H9 (cell line): ENCODE data around the gene NTSR2. TPM values are rescaled to one million over a fixed set of nuclear protein-coding genes. Genes with fewer than 3 reads are reported as not detected.

Source experiments
- DNase-seq: peaks from one replicate; pipeline ENCODE4 v3.0.0-alpha.2; 2017
- H2AFZ ChIP-seq: one replicate; pipeline ENCODE4 v1.6.1; 2013; ENCODE audit warnings: mild to moderate bottlenecking, low read length, control low read depth, moderate library complexity
- H2AK5ac ChIP-seq: 2 replicates; pipeline ENCODE4 v1.6.1; 2013; ENCODE audit warnings: low read length, control low read depth, mixed read lengths; ENCODE audit not compliant: insufficient read length
- H2BK120ac ChIP-seq: one replicate; pipeline ENCODE4 v1.6.1; 2013; ENCODE audit warnings: low read depth, mild to moderate bottlenecking, low read length, control low read depth, inconsistent platforms; ENCODE audit not compliant: poor library complexity, severe bottlenecking
- H2BK12ac ChIP-seq: 2 replicates; pipeline ENCODE4 v1.6.1; 2013; ENCODE audit warnings: low read length, control low read depth, mixed read lengths, low read depth; ENCODE audit not compliant: insufficient read length
- H2BK15ac ChIP-seq: 2 replicates; pipeline ENCODE4 v1.6.1; 2013; ENCODE audit warnings: low read depth, low read length, control low read depth
- H2BK20ac ChIP-seq: one replicate; pipeline ENCODE4 v1.6.1; 2013; ENCODE audit warnings: low read depth, mild to moderate bottlenecking, low read length, control low read depth, inconsistent platforms; ENCODE audit not compliant: poor library complexity, severe bottlenecking
- H2BK5ac ChIP-seq: 2 replicates; pipeline ENCODE4 v1.6.1; 2013; ENCODE audit warnings: low read length, control low read depth, mixed read lengths; ENCODE audit not compliant: insufficient read length
- H3K14ac ChIP-seq: 2 replicates; pipeline ENCODE4 v1.6.1; 2013; ENCODE audit warnings: low read length, control low read depth; ENCODE audit not compliant: insufficient read depth
- H3K18ac ChIP-seq: 2 replicates; pipeline ENCODE4 v1.6.1; 2013; ENCODE audit warnings: low read depth, mild to moderate bottlenecking, mixed read lengths, low read length, control low read depth; ENCODE audit not compliant: insufficient read length
- H3K23ac ChIP-seq: 2 replicates; pipeline ENCODE4 v1.6.1; 2013; ENCODE audit warnings: low read length, control low read depth, mixed read lengths, low read depth; ENCODE audit not compliant: insufficient read length
- H3K23me2 ChIP-seq: 2 replicates; pipeline ENCODE4 v1.6.1; 2013; ENCODE audit warnings: low read depth, mild to moderate bottlenecking, mixed read lengths, low read length, control low read depth; ENCODE audit not compliant: insufficient read length, poor library complexity, severe bottlenecking
- H3K27ac ChIP-seq: 2 replicates; pipeline ENCODE4 v1.5.1; 2013; ENCODE audit warnings: low read length, control low read depth, mixed read lengths, low read depth; ENCODE audit not compliant: insufficient read length
- H3K27me3 ChIP-seq: 2 replicates; pipeline ENCODE4 v1.6.1; 2013; ENCODE audit warnings: low read length, control low read depth, inconsistent platforms; ENCODE audit not compliant: insufficient read depth
- H3K4ac ChIP-seq: 2 replicates; pipeline ENCODE4 v1.6.1; 2013; ENCODE audit warnings: low read depth, mild to moderate bottlenecking, control low read depth, inconsistent platforms, low read length, moderate library complexity
- H3K4me1 ChIP-seq: 2 replicates; pipeline ENCODE4 v1.6.1; 2013; ENCODE audit warnings: low read length, control low read depth, inconsistent platforms; ENCODE audit not compliant: insufficient read depth
- H3K4me2 ChIP-seq: 2 replicates; pipeline ENCODE4 v1.6.1; 2013; ENCODE audit warnings: low read length, control low read depth, mixed read lengths; ENCODE audit not compliant: insufficient read length, insufficient read depth
- H3K56ac ChIP-seq: 2 replicates; pipeline ENCODE4 v1.6.1; 2013; ENCODE audit warnings: low read depth, mild to moderate bottlenecking, mixed read lengths, low read length, control low read depth; ENCODE audit not compliant: insufficient read length
- H3K79me1 ChIP-seq: 2 replicates; pipeline ENCODE4 v1.6.1; 2013; ENCODE audit warnings: low read depth, mild to moderate bottlenecking, moderate library complexity, low read length, control low read depth, inconsistent platforms; ENCODE audit not compliant: insufficient read depth, poor library complexity, severe bottlenecking
- H3K79me2 ChIP-seq: 2 replicates; pipeline ENCODE4 v1.6.1; 2013; ENCODE audit warnings: low read length, control low read depth, inconsistent platforms; ENCODE audit not compliant: insufficient read depth
- H3K9ac ChIP-seq: 2 replicates; pipeline ENCODE4 v1.6.1; 2013; ENCODE audit warnings: low read length, control low read depth, mixed read lengths; ENCODE audit not compliant: insufficient read length; ENCODE audit errors: extremely low read depth
- H3K9me3 ChIP-seq: one replicate; pipeline ENCODE4 v1.6.1; 2013; ENCODE audit warnings: low read depth, low read length, inconsistent platforms; ENCODE audit not compliant: control insufficient read depth
- H3T11ph ChIP-seq: one replicate; pipeline ENCODE4 v1.6.1; 2013; ENCODE audit warnings: mild to moderate bottlenecking, low read length, control low read depth, inconsistent platforms
- H4K20me1 ChIP-seq: one replicate; pipeline ENCODE4 v1.6.1; 2013; ENCODE audit not compliant: control insufficient read depth, insufficient read length, insufficient read depth
- H4K5ac ChIP-seq: 2 replicates; pipeline ENCODE4 v1.6.1; 2013; ENCODE audit warnings: low read depth, mild to moderate bottlenecking, mixed read lengths, low read length, control low read depth; ENCODE audit not compliant: insufficient read length
- H4K8ac ChIP-seq: replicated peaks from 2 replicates; pipeline ENCODE4 v1.6.1; 2013; ENCODE audit warnings: low read length, control low read depth, mixed read lengths, low read depth; ENCODE audit not compliant: insufficient read length
- H4K91ac ChIP-seq: 2 replicates; pipeline ENCODE4 v1.6.1; 2013; ENCODE audit warnings: low read depth, mild to moderate bottlenecking, moderate library complexity, mixed read lengths, low read length, control low read depth; ENCODE audit not compliant: insufficient read length
- H3K27ac Mint-ChIP-seq, 3 experiments: 2 replicates in 2 of 3; 3 replicates in 1 of 3; pipeline ENCODE4 v1.8.0; 2020 to 2021; ENCODE audit warnings: mixed read lengths in 3 of 3, mild to moderate bottlenecking in 1 of 3, moderate library complexity in 1 of 3
- H3K27me3 Mint-ChIP-seq: 2 replicates; pipeline ENCODE4 v1.8.0; 2021; ENCODE audit warnings: low read depth, mild to moderate bottlenecking, moderate library complexity, mixed read lengths
- H3K36me3 Mint-ChIP-seq, 3 experiments: 2 replicates in 2 of 3; 3 replicates in 1 of 3; pipeline ENCODE4 v1.8.0; 2020 to 2021; ENCODE audit warnings: low read depth in 3 of 3, mixed read lengths in 3 of 3; ENCODE audit not compliant: insufficient read depth in 1 of 3
- H3K4me1 Mint-ChIP-seq, 2 experiments: 2 replicates each; pipeline ENCODE4 v1.8.0; 2020; ENCODE audit warnings: mixed read lengths in 2 of 2
- H3K4me3 Mint-ChIP-seq, 2 experiments: 2 replicates in 1 of 2; 3 replicates in 1 of 2; pipeline ENCODE4 v1.8.0; 2020 to 2021; ENCODE audit warnings: mild to moderate bottlenecking in 2 of 2, mixed read lengths in 2 of 2, moderate library complexity in 1 of 2
- H3K9me3 Mint-ChIP-seq, 2 experiments: 2 replicates in 1 of 2; 3 replicates in 1 of 2; pipeline ENCODE4 v1.8.0; 2020; ENCODE audit warnings: mild to moderate bottlenecking in 2 of 2, mixed read lengths in 2 of 2, moderate library complexity in 1 of 2
- CTCF ChIP-seq: fragments of 200-600 bp; sonication (generic); conservative IDR thresholded peaks from 3 replicates; pipeline ENCODE4 v1.8.0; 2021; ENCODE audit warnings: antibody characterized with exemption, mild to moderate bottlenecking
- WGBS: extraction: QIAGEN DNeasy Blood & Tissue Kit; methylation state at CpG from one replicate; pipeline ENCODE4 v1.1.7; 2013; ENCODE audit warnings: missing lambda C conversion rate, low lambda C conversion rate, mixed read lengths; ENCODE audit not compliant: insufficient read length; ENCODE audit errors: extremely low coverage; 5-methylcytosine and 5-hydroxymethylcytosine counted together
- total RNA-seq: library from RNA; stranded (reverse); gene quantifications from 2 replicates; pipeline ENCODE4 v1.2.1, GENCODE V29; 2021

The NTSR2 gene
- total RNA-seq, 1 experiment from 2014 or later = not detected

- Histone ChIP-seq H4K8ac (no peak overlapping the region), H2BK15ac (no peak overlapping the region), H3K4me1 (no peaks in the 10 kb centered on the region), H4K91ac (no peak overlapping the region), H2AK5ac (no peak overlapping the region), H3K23me2 (no peaks in the 10 kb centered on the region), H3T11ph (no peak overlapping the region), H2BK12ac (no peak overlapping the region), H3K9me3 (no peaks in the 10 kb centered on the region), H4K20me1 (no peaks in the 10 kb centered on the region), H3K79me1 (no peaks in the 10 kb centered on the region), H2BK20ac (no peak overlapping the region), H2AFZ (no peak overlapping the region), H3K9ac (no peak overlapping the region), H3K79me2 (no peaks in the 10 kb centered on the region), H3K23ac (no peak overlapping the region), H3K27ac (no peak overlapping the region), H3K18ac (no peak overlapping the region), H3K14ac (no peak overlapping the region), H3K56ac (no peak overlapping the region), H4K5ac (no peak overlapping the region), H3K4ac (no peak overlapping the region), H2BK120ac (no peak overlapping the region), H3K4me2 (no peak overlapping the region), H3K27me3 (no peaks in the 10 kb centered on the region), H2BK5ac (no peak overlapping the region)
- Mint-ChIP-seq H3K9me3 (peaks cover 10 to 11% of the 10 kb centered on the region in 2 experiments), H3K27me3 (peaks cover 24% of the 10 kb centered on the region), H3K4me1 (no peaks in the 10 kb centered on the region), H3K36me3 (peaks cover 2 to 7% (median 5%) of the 10 kb centered on the region in 3 experiments; a peak in 4 of 7 replicates), H3K27ac (no peak overlapping the region), H3K4me3 (no peak overlapping the region)
- WGBS = no CpG with 5 or more reads among the region's 11 CpGs
- DNase-seq = no peak
- no peak for TF ChIP-seq CTCF
These were observed 10.9 kb downstream of the NTSR2 start for GRCh38 chr2:11659115-11659475.
